ENCODE data around the gene IDUA.

Gene IDUA

DNA sequence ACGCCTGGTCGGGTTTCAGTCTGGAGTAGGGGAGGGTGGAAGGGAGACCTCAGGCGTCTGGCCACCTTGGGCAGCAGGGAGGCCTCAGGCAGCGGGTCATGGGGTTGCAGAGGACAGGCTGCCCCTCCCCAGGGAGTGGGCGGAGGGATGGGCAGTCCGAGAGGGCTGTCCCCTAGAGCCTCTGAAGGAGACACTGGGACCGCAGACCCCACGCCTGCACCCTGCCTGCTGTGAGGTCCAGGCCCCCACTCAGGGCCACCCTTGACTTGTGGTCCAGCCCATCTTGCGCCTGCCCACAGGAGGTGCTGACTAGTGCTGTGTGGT is 41.0 kb downstream of the IDUA start:
- Histone ChIP-seq H3K4me3 (replicated peaks; ENCODE audit: insufficient read depth, low read length) (no peak overlapping the region), H3K27me3 (ENCODE audit: insufficient read depth, poor library complexity, severe bottlenecking) (no peaks in the 10 kb centered on the region), H3K27ac (replicated peaks) (no peak overlapping the region)
- DNase-seq (ENCODE audit: low read depth in 1 of 2, low spot score in 1 of 2): no peak
- TF ChIP-seq GABPA (IDR thresholded peaks at IDR 0.05; ENCODE audit: low read depth) (no peak), SPI1 (IDR thresholded peaks at IDR 0.05; ENCODE audit: borderline replicate concordance, low read depth) (no peak), POLR2AphosphoS5 (IDR thresholded peaks at IDR 0.05; ENCODE audit: low read depth) (no peak)
- TF ChIP-seq, protein P1, sequence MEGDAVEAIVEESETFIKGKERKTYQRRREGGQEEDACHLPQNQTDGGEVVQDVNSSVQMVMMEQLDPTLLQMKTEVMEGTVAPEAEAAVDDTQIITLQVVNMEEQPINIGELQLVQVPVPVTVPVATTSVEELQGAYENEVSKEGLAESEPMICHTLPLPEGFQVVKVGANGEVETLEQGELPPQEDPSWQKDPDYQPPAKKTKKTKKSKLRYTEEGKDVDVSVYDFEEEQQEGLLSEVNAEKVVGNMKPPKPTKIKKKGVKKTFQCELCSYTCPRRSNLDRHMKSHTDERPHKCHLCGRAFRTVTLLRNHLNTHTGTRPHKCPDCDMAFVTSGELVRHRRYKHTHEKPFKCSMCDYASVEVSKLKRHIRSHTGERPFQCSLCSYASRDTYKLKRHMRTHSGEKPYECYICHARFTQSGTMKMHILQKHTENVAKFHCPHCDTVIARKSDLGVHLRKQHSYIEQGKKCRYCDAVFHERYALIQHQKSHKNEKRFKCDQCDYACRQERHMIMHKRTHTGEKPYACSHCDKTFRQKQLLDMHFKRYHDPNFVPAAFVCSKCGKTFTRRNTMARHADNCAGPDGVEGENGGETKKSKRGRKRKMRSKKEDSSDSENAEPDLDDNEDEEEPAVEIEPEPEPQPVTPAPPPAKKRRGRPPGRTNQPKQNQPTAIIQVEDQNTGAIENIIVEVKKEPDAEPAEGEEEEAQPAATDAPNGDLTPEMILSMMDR (IDR thresholded peaks at IDR 0.05; ENCODE audit: insufficient read depth, low read length): no peak
- TF ChIP-seq, protein P2, sequence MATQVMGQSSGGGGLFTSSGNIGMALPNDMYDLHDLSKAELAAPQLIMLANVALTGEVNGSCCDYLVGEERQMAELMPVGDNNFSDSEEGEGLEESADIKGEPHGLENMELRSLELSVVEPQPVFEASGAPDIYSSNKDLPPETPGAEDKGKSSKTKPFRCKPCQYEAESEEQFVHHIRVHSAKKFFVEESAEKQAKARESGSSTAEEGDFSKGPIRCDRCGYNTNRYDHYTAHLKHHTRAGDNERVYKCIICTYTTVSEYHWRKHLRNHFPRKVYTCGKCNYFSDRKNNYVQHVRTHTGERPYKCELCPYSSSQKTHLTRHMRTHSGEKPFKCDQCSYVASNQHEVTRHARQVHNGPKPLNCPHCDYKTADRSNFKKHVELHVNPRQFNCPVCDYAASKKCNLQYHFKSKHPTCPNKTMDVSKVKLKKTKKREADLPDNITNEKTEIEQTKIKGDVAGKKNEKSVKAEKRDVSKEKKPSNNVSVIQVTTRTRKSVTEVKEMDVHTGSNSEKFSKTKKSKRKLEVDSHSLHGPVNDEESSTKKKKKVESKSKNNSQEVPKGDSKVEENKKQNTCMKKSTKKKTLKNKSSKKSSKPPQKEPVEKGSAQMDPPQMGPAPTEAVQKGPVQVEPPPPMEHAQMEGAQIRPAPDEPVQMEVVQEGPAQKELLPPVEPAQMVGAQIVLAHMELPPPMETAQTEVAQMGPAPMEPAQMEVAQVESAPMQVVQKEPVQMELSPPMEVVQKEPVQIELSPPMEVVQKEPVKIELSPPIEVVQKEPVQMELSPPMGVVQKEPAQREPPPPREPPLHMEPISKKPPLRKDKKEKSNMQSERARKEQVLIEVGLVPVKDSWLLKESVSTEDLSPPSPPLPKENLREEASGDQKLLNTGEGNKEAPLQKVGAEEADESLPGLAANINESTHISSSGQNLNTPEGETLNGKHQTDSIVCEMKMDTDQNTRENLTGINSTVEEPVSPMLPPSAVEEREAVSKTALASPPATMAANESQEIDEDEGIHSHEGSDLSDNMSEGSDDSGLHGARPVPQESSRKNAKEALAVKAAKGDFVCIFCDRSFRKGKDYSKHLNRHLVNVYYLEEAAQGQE (IDR thresholded peaks at IDR 0.05; ENCODE audit: insufficient replicate concordance, low read depth): no peak

GRCh38 chr4:1028574-1029220 is 41.9 kb downstream of the IDUA start:
- H3K4me3 ChIP-seq (replicated peaks; ENCODE audit: insufficient read depth, low read length): no peak overlapping the region
- DNase-seq (ENCODE audit: low read depth in 1 of 2, low spot score in 1 of 2): no peak
- no peak overlapping the region for H3K27ac ChIP-seq (replicated peaks)
- no peak for TF ChIP-seq SPI1 (IDR thresholded peaks at IDR 0.05; ENCODE audit: borderline replicate concordance, low read depth)
- no peak for TF ChIP-seq GABPA (IDR thresholded peaks at IDR 0.05; ENCODE audit: low read depth)
- no peak for TF ChIP-seq POLR2AphosphoS5 (IDR thresholded peaks at IDR 0.05; ENCODE audit: low read depth)
- TF ChIP-seq, protein P2 (IDR thresholded peaks at IDR 0.05; ENCODE audit: insufficient replicate concordance, low read depth): no peak
- TF ChIP-seq, protein P1 (IDR thresholded peaks at IDR 0.05; ENCODE audit: insufficient read depth, low read length): no peak
- H3K27me3 ChIP-seq (ENCODE audit: insufficient read depth, poor library complexity, severe bottlenecking): no peaks in the 10 kb centered on the region

DNA sequence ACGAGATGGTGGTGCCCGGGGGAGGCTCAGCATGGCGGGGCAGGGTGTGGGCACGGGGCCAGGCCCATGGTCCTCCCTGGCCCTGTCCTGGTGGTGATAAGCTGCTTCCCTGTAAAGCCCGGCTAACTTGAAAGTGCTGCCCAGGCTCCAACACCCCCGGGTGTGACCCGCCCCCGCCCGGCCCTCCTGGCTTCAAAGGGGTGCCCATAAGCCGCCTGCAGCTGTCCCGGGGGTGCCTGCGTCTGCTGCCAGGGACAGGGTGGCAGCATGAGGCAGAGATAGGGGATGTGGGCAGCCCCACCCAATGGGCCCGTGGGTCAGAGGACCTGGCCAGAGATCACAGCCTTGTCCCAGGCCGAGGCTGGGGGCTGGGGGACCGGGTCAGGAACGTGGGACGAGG is 42.7 kb downstream of the IDUA start:
- TF ChIP-seq POLR2AphosphoS5 (IDR thresholded peaks at IDR 0.05; ENCODE audit: low read depth): no peak
- TF ChIP-seq SPI1 (IDR thresholded peaks at IDR 0.05; ENCODE audit: borderline replicate concordance, low read depth): no peak
- TF ChIP-seq GABPA (IDR thresholded peaks at IDR 0.05; ENCODE audit: low read depth): no peak
- TF ChIP-seq, protein P1 (IDR thresholded peaks at IDR 0.05; ENCODE audit: insufficient read depth, low read length): no peak
- TF ChIP-seq, protein P2 (IDR thresholded peaks at IDR 0.05; ENCODE audit: insufficient replicate concordance, low read depth): no peak
- no peaks in the 10 kb centered on the region for H3K27me3 ChIP-seq (ENCODE audit: insufficient read depth, poor library complexity, severe bottlenecking)
- no peak overlapping the region for H3K27ac ChIP-seq (replicated peaks)
- H3K4me3 ChIP-seq (replicated peaks; ENCODE audit: insufficient read depth, low read length): no peak overlapping the region
- DNase-seq (ENCODE audit: low read depth in 1 of 2, low spot score in 1 of 2): no peak

Measured in HL-60 (cell line).